Measurements from ENCODE around the gene SLC5A1. TPM values are rescaled to one million over a fixed set of nuclear protein-coding genes. Genes with fewer than 3 reads are reported as not detected.

The SLC5A1 gene
- total RNA-seq, 3 donors from 2014 or later = 1.3 to 5.3 TPM; not detected in 1

DNA sequence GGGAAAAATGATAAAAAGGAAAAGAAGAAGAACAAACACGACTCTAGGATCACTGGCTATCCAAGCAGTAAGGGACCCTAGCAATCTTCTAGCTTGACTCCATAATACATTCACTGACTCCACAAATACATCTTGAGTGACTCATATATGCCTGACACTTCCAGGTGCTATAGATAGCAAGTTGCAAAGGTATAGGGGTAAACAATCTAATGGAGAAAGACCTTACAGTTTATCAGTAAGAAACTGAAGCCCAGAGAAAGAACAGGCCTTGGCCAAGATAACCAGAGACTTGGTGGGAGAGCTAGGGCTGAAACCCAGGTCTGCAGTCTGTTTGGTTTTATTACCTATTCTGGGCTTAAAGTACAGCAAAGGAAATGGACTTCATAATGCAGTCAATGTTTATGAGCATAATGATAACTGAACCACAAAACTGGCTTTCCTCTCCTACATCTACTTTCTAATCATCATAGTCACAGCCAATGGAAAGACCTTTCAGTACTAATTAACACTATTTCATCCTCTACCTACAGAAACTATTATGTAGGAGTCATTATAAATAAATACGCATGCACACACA is 19.7 kb upstream of the SLC5A1 start:
- Histone ChIP-seq H3K9me3 (no peaks in the 10 kb centered on the region), H3K4me1 (no peaks in the 10 kb centered on the region), H3K27ac (no peak overlapping the region), H3K36me3 (no peaks in the 10 kb centered on the region), H3K4me3 (no peak overlapping the region), H3K27me3 (no peaks in the 10 kb centered on the region)
- intact Hi-C loops (cut with DNase I; ENCODE audit: low total_unique reads) = no loop called here
- no peak for DNase-seq (ENCODE audit: low spot score in 2 of 2)
- TF ChIP-seq, protein P1, sequence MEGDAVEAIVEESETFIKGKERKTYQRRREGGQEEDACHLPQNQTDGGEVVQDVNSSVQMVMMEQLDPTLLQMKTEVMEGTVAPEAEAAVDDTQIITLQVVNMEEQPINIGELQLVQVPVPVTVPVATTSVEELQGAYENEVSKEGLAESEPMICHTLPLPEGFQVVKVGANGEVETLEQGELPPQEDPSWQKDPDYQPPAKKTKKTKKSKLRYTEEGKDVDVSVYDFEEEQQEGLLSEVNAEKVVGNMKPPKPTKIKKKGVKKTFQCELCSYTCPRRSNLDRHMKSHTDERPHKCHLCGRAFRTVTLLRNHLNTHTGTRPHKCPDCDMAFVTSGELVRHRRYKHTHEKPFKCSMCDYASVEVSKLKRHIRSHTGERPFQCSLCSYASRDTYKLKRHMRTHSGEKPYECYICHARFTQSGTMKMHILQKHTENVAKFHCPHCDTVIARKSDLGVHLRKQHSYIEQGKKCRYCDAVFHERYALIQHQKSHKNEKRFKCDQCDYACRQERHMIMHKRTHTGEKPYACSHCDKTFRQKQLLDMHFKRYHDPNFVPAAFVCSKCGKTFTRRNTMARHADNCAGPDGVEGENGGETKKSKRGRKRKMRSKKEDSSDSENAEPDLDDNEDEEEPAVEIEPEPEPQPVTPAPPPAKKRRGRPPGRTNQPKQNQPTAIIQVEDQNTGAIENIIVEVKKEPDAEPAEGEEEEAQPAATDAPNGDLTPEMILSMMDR (IDR thresholded peaks at IDR 0.05) = no peak
- TF ChIP-seq POLR2A (IDR thresholded peaks at IDR 0.05) (no peak), POLR2AphosphoS5 (IDR thresholded peaks at IDR 0.05) (no peak)

DNA sequence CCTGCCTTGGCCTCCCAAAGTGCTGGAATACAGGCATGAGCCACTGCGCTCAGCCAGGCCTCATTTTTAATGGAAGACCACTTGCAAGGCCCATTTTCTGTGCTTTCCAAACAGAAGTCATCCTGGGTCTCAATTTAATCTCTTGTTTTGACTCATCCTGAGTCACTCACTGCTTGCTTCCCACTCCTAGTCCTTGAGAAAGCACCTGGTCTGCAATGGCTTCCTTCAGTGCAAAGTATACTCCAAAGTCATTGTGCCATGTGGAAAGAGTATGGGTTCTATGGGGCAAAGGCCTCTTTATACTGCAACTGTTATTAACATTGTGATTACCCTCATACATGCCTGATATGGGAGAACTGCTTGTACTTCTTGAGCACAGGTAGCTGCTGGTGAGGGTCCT is 18.3 kb upstream of the SLC5A1 start:
- Histone ChIP-seq H3K27ac (no peak overlapping the region), H3K4me3 (no peak overlapping the region), H3K36me3 (no peaks in the 10 kb centered on the region), H3K9me3 (no peaks in the 10 kb centered on the region), H3K27me3 (no peaks in the 10 kb centered on the region), H3K4me1 (no peaks in the 10 kb centered on the region)
- DNase-seq (ENCODE audit: low spot score in 2 of 2) = no peak
- TF ChIP-seq POLR2AphosphoS5 (IDR thresholded peaks at IDR 0.05) (no peak), POLR2A (IDR thresholded peaks at IDR 0.05) (no peak)
- TF ChIP-seq, protein P1 (IDR thresholded peaks at IDR 0.05) = no peak
- intact Hi-C loops (cut with DNase I; ENCODE audit: low total_unique reads) = no loop called here

DNA sequence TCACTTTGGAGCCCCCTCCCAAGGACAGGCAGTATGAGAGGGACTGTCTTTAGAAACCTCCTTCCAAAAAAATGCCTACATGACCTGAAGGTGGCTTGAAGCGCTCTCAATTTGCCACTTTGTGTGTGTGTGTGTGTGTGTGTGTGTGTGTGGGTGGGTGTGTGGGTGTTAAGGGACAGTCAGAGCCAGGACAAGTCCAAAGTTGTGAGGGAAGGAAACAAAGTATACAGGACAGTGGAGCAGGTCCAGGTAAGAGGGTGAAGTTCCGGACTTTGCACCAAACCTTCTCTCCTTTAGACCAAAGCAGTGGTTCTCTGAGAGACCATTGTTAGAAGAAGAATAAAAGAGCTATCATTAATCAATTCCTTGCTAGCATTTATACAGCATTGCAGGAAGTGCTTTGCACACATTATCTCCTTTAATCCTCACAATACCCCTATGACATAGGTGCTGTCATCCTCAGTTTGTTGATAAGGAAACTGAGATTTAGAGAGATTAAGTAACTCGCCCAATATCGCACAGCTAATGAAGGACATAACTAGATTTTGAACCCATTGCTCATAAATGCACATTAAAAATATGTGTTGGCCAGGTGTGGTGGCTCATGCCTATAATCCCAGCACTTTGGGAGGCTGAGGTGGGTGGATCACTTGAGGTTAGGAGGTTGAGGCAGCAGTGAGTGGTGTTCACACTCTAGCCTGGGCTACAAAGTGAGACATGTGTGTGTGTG is 12.4 kb upstream of the SLC5A1 start:
- Histone ChIP-seq H3K4me1 (no peaks in the 10 kb centered on the region), H3K4me3 (no peak overlapping the region), H3K27me3 (no peaks in the 10 kb centered on the region), H3K9me3 (no peaks in the 10 kb centered on the region), H3K27ac (no peak overlapping the region), H3K36me3 (no peaks in the 10 kb centered on the region)
- intact Hi-C loops (cut with DNase I; ENCODE audit: low total_unique reads) = no loop called here
- no peak for TF ChIP-seq POLR2A (IDR thresholded peaks at IDR 0.05)
- TF ChIP-seq, protein P1 (IDR thresholded peaks at IDR 0.05) = no peak
- TF ChIP-seq POLR2AphosphoS5 (IDR thresholded peaks at IDR 0.05) = no peak
- DNase-seq (ENCODE audit: low spot score in 2 of 2) = no peak

DNA sequence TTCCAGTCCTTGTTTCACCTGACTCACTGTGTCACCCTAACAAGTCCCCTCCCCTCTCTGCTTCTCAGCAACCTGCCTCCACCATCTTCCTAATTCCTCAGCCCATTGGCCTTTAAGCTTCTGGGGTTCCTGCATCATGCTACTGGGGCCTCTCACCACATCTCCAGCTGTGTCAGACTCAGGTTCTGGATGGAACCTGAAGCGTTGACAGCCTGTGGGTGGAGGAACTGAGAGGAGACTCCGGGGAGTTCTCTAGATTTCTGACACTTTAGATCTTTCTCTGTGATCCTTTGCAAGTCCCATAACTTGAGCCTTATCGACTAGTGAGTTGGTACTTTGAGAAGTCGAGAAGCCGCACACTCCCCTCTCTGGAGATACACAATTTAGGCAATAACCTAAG is 11.6 kb upstream of the SLC5A1 start:
- no peaks in the 10 kb centered on the region for H3K9me3 ChIP-seq
- intact Hi-C loops (cut with DNase I; ENCODE audit: low total_unique reads) = no loop called here
- DNase-seq (ENCODE audit: low spot score in 2 of 2) = no peak
- no peaks in the 10 kb centered on the region for H3K4me1 ChIP-seq
- no peaks in the 10 kb centered on the region for H3K27me3 ChIP-seq
- H3K27ac ChIP-seq = no peak overlapping the region
- H3K4me3 ChIP-seq = no peak overlapping the region
- TF ChIP-seq POLR2A (IDR thresholded peaks at IDR 0.05) (no peak), POLR2AphosphoS5 (IDR thresholded peaks at IDR 0.05) (no peak)
- TF ChIP-seq, protein P1 (IDR thresholded peaks at IDR 0.05) = no peak
- H3K36me3 ChIP-seq = no peaks in the 10 kb centered on the region

DNA sequence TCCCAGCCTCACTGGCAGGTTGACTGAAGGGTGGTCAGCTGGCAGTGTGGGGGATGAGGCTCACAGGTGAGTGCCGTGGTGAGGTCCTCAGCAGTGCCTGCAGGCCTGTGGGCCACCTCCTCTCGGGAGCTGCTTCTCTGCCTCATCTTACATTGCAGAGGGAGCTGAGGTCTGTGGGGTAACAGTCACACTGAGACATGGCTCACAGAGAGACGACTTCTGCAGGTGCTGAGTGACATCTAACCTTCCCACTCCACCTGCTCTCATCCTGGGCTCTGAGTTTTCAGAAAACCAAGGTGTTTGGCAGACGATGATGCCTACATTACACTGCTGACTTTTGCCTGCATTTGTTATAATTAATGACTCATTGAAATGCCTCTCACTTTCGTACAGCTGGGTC is 8.8 kb upstream of the SLC5A1 start:
- TF ChIP-seq POLR2A (IDR thresholded peaks at IDR 0.05) (no peak), POLR2AphosphoS5 (IDR thresholded peaks at IDR 0.05) (no peak)
- TF ChIP-seq, protein P1 (IDR thresholded peaks at IDR 0.05) = no peak
- no peaks in the 10 kb centered on the region for H3K36me3 ChIP-seq
- H3K9me3 ChIP-seq = no peaks in the 10 kb centered on the region
- intact Hi-C loops (cut with DNase I; ENCODE audit: low total_unique reads) = no loop called here
- no peaks in the 10 kb centered on the region for H3K27me3 ChIP-seq
- H3K27ac ChIP-seq = no peak overlapping the region
- no peak for DNase-seq (ENCODE audit: low spot score in 2 of 2)
- H3K4me3 ChIP-seq = no peak overlapping the region
- no peaks in the 10 kb centered on the region for H3K4me1 ChIP-seq
